Hepatocyte (in vitro differentiated cells): ENCODE measurements around the gene MAGI2. TPM values are rescaled to one million over a fixed set of nuclear protein-coding genes. Genes with fewer than 3 reads are reported as not detected.

Experiments
- DNase-seq: peaks from one replicate; pipeline ENCODE4 v3.0.0-alpha.2; 2016; ENCODE audit warnings: low spot score
- H2AFZ ChIP-seq: fragments of 200-600 bp; sonication (generic); 2 replicates; pipeline ENCODE4 v1.6.0; 2016; ENCODE audit warnings: antibody characterized with exemption, mild to moderate bottlenecking
- H3K27ac ChIP-seq: fragments of 200-600 bp; sonication (generic); 2 replicates; pipeline ENCODE4 v1.5.1; 2016; ENCODE audit warnings: mild to moderate bottlenecking
- H3K27me3 ChIP-seq: fragments of 200-600 bp; sonication (generic); 2 replicates; pipeline ENCODE4 v1.6.1; 2016
- H3K36me3 ChIP-seq: fragments of 200-600 bp; sonication (generic); replicated peaks from 2 replicates; pipeline ENCODE4 v1.5.1; 2016; ENCODE audit warnings: low read depth; ENCODE audit not compliant: insufficient read depth
- H3K4me1 ChIP-seq: fragments of 200-600 bp; sonication (generic); 2 replicates; pipeline ENCODE4 v1.5.1; 2016; ENCODE audit warnings: mild to moderate bottlenecking, moderate library complexity; ENCODE audit not compliant: insufficient read depth
- H3K4me2 ChIP-seq: fragments of 200-600 bp; sonication (generic); 2 replicates; pipeline ENCODE4 v1.6.0; 2016
- H3K4me3 ChIP-seq: fragments of 200-600 bp; sonication (generic); 2 replicates; pipeline ENCODE4 v1.5.1; 2016; ENCODE audit warnings: mild to moderate bottlenecking
- H3K79me2 ChIP-seq: fragments of 200-600 bp; sonication (generic); 2 replicates; pipeline ENCODE4 v1.6.0; 2017; ENCODE audit warnings: mild to moderate bottlenecking
- H3K9me2 ChIP-seq: fragments of 200-600 bp; sonication (generic); replicated peaks from 2 replicates; pipeline ENCODE4 v1.6.0; 2017; ENCODE audit warnings: mild to moderate bottlenecking; ENCODE audit not compliant: insufficient read depth
- H3K9me3 ChIP-seq: fragments of 200-600 bp; sonication (generic); 2 replicates; pipeline ENCODE4 v1.5.1; 2016; ENCODE audit warnings: low read depth, mild to moderate bottlenecking
- H4K20me1 ChIP-seq: fragments of 200-600 bp; sonication (generic); 2 replicates; pipeline ENCODE4 v1.6.0; 2016; ENCODE audit warnings: mild to moderate bottlenecking; ENCODE audit not compliant: insufficient read depth, poor library complexity, severe bottlenecking
- CTCF ChIP-seq: fragments of 200-600 bp; sonication (generic); IDR thresholded peaks from 2 replicates; pipeline ENCODE4 v1.5.1; 2016; ENCODE audit warnings: antibody characterized with exemption, mild to moderate bottlenecking; ENCODE audit not compliant: poor library complexity
- EZH2 ChIP-seq: fragments of 200-600 bp; sonication (generic); IDR thresholded peaks from 2 replicates; pipeline ENCODE4 v1.6.1; 2016; ENCODE audit warnings: antibody characterized with exemption, mild to moderate bottlenecking, borderline replicate concordance
- EZH2phosphoT487 ChIP-seq: fragments of 200-600 bp; sonication (generic); IDR thresholded peaks from one replicate; pipeline ENCODE4 v1.6.1; 2018; ENCODE audit warnings: antibody characterized with exemption, mild to moderate bottlenecking, low read depth, moderate library complexity; ENCODE audit not compliant: unreplicated experiment, severe bottlenecking
- WGBS: methylation state at CpG from one replicate; pipeline ENCODE4 v1.1.6; 2016; ENCODE audit warnings: low lambda C conversion rate; ENCODE audit errors: missing lambda C conversion rate; 5-methylcytosine and 5-hydroxymethylcytosine counted together
- polyA plus RNA-seq: library from polyadenylated mRNA; unstranded; fragments of >200 nt; fragmentation: Nextera tagmentation; extraction: Ambion mirVana; gene quantifications from 2 replicates; pipeline ENCODE4 v1.2.1, GENCODE V29; 2016
- total RNA-seq: library from RNA; depleted of rRNA; stranded (reverse); fragments of >200 nt; gene quantifications from 2 replicates; pipeline ENCODE4 v1.2.3, GENCODE V29; 2014

MAGI2 gene
- total and polyA plus RNA-seq, 2 experiments from 2014 or later: 3.1 to 6.7 TPM

GRCh38 chr7:79141252-79141651 is 312.2 kb downstream of the MAGI2 start:
- H3K27me3 ChIP-seq: no peaks in the 10 kb centered on the region
- no peak for TF ChIP-seq EZH2phosphoT487
- TF ChIP-seq CTCF: no peak
- TF ChIP-seq EZH2: no peak
- H3K4me1 ChIP-seq: no peaks in the 10 kb centered on the region
- H3K79me2 ChIP-seq: no peaks in the 10 kb centered on the region
- H3K36me3 ChIP-seq: no peaks in the 10 kb centered on the region
- no peak overlapping the region for H2AFZ ChIP-seq
- no peak overlapping the region for H3K27ac ChIP-seq
- no peak overlapping the region for H3K4me3 ChIP-seq
- H3K9me2 ChIP-seq: no peaks in the 10 kb centered on the region
- no peaks in the 10 kb centered on the region for H4K20me1 ChIP-seq
- WGBS: 90% methylated on average over 1 of the region's 1 CpG
- H3K9me3 ChIP-seq: no peaks in the 10 kb centered on the region
- DNase-seq: no peak
- H3K4me2 ChIP-seq: no peak overlapping the region

- Histone ChIP-seq H3K9me2 (no peaks in the 10 kb centered on the region), H3K4me3 (no peak overlapping the region), H3K4me1 (no peaks in the 10 kb centered on the region), H2AFZ (no peak overlapping the region), H3K27ac (no peak overlapping the region), H3K36me3 (no peaks in the 10 kb centered on the region), H3K27me3 (no peaks in the 10 kb centered on the region), H3K79me2 (no peaks in the 10 kb centered on the region), H3K9me3 (no peaks in the 10 kb centered on the region), H4K20me1 (no peaks in the 10 kb centered on the region), H3K4me2 (no peak overlapping the region)
- TF ChIP-seq EZH2 (no peak), CTCF (no peak), EZH2phosphoT487 (no peak)
- DNase-seq: no peak
- 91% methylated on average over 3 of the region's 3 CpGs for WGBS
These were observed 315.5 kb downstream of the MAGI2 start for GRCh38 chr7:79137942-79138341.

- no peak overlapping the region for H3K4me3 ChIP-seq
These were observed 320.5 kb downstream of the MAGI2 start for GRCh38 chr7:79132844-79133451.

More at GRCh38 chr7:79132844-79133451, 320.5 kb downstream of the MAGI2 start:
- DNase-seq: no peak
- Histone ChIP-seq H3K79me2 (no peaks in the 10 kb centered on the region), H3K27ac (no peak overlapping the region), H3K27me3 (no peaks in the 10 kb centered on the region), H2AFZ (no peak overlapping the region), H4K20me1 (no peaks in the 10 kb centered on the region), H3K9me2 (no peaks in the 10 kb centered on the region), H3K4me2 (no peak overlapping the region), H3K36me3 (no peaks in the 10 kb centered on the region), H3K9me3 (no peaks in the 10 kb centered on the region), H3K4me1 (no peaks in the 10 kb centered on the region)
- 81% methylated on average over 4 of the region's 4 CpGs for WGBS
- TF ChIP-seq EZH2phosphoT487: no peak
- TF ChIP-seq CTCF: no peak
- TF ChIP-seq EZH2: no peak
